GM19023 (cell line): Measurements from ENCODE around the gene TNFRSF1B.

Experiments used
- ATAC-seq: cut with Tn5 transposase; IDR thresholded peaks from one replicate; pipeline ENCODE4 v1.9.1; 2021; ENCODE audit warnings: mild to moderate bottlenecking, moderate library complexity; ENCODE audit not compliant: unreplicated experiment

Gene TNFRSF1B

DNA sequence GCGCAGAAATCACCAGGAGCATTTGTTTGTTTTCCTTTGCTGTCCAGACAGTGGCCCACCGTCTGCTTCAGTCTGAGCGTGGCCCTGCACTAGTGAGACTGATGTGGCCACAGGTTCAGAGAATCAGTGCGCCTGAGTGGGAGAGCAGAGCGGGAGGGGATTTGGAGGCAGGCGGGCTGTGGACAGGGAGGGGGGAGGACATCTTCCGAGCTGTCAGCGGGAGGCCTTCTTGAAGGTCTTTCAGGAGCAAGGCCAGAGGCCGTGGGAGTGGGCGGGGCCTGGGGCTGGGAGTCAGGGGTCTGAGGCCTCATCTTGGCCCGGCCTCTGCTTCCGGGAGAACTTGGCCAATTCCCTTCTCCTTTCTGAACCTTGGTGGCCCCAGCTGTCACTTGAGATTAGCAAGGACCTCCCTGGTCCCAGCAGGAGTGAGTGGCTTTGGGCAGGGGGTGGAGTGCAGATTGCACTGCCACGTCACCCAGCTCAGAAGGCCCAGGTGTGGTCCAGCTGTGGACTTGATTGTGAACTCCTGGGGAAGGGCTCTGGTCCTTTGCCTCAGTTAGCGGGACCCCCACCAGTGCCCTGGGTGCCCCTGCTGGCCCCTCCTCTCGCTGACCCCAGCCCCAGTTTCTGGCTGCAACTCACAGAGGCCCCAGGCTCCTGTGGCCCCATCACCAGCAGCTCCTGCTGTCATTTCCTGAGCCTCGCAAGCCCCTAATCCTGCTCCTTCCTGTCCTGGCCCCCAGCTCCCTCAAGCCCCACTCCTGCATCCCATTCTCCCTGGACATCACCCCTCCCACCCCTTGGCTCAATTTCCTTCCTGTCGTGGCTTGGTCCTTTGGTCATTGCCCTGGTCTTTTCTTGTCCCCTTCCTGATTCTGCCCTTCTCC, 8.4 kb downstream of the TNFRSF1B start:
- ATAC-seq = no peak

DNA sequence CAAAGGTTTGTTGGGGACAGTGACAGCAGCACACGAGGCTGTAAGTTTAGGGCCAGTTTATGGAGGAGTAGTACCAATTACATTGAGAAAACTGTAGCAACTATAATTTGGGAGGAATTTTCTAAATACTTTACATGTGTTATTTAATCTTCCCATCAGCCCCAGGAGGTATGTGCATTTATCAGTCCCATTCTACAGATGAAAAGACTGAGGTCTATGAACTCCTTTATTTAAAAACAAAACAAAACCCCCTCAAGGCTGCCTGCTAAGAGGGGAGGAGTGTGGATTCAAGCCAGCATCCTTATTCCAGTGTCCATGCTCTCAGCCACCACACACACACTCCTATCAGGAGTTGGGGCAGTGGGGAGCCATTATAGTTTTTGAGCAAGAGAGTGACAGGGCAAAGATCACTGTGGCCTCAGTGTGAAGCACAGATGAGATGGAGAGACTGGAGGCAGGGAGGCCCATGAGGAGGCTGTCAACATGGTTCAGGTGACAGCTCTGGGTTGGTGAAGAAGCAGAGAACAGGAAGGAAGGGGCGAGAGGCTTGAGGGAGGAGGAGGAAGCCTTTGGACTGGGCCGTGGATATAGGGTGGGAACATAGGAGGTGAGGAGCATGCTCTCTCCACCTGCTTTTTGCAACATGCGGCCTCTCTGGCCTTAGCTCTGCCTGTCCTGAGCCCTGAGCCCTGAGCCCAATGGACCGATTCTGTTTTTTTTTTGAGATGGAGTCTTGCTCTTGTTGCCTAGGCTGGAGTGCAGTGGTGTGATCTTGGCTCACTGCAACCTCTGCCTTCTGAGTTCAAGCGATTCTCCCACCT, 9.7 kb downstream of the TNFRSF1B start:
- ATAC-seq = no peak

DNA sequence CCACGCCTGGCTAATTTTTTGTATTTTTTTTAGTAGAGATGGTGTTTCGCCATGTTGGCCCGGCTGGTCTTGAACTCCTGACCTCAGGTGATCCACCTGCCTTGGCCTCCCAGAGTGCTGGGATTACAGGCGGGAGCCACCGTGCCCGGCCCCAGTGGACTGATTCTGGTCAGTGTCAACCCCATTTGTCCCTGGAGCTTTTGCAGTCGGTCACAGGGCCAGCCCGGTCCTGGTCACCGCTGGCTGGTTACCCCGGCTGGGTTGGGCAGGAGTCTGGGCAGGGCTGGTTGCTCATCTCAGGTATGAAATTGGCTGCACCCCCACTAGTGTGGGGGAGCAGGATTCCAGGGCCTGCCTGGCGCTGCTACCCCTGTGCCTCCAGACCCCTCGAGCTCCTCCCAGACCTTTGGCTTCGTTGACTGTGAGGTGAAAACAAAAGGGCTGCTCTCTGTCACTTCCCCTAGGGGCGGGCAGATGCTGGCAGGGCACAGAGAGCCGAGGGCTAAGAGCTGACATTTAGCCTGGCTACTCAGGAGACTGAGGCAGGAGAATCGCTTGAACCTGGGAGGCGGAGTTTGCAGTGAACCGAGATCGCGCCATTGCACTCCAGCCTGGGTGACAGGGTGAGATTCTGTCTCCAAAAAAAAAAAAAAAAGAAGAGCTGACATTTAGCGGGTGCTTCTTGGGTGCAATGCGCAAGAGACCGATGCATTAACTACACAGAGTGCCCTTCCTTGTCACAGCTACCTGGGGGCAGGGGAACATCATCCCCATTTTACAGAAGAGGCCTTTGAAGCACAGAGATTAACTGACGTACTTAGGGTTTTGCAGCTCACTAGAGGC, 10.6 kb downstream of the TNFRSF1B start:
- ATAC-seq = no peak

DNA sequence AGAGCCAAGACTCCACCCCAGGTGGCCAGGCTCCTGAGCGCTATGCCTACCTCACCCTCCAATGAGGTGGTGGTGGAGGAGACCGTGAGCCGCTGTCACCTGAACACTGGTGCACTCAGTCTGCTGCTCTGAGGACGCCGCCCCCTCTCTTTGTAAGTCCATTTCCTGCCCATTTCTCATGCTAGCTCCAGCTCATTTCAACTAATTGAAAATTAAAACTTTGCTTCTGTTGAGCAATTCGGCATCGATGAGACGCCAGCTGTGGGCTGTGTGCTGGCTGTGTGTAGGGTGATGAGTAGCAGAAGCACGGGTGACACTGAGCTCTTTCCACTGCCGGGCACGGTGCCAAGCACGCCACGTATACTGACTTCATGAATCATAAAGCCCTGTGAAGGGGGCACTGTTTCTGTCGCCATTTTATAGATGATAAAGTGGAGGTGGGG, 11.2 kb downstream of the TNFRSF1B start:
- ATAC-seq = no peak

DNA sequence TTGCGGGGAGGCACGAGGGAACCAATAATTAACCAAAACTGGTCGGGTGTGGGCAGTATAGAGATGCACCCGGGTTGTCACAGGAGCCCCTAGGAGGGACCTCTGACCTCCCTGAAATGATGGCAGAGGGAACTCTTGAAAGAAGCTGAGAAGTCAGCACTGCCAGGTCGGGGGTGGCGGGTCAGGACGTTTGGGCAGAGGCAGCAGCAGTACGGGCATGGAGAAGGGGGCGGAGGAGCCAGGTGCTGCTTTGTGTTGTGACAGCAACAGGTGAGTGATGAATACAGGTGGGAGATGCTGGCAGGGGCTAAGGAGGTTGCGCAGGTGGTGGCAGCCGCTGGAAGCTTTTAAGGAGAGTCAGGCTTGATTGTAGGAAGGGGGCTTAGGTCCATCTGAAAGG, 11.7 kb downstream of the TNFRSF1B start:
- no peak for ATAC-seq

DNA sequence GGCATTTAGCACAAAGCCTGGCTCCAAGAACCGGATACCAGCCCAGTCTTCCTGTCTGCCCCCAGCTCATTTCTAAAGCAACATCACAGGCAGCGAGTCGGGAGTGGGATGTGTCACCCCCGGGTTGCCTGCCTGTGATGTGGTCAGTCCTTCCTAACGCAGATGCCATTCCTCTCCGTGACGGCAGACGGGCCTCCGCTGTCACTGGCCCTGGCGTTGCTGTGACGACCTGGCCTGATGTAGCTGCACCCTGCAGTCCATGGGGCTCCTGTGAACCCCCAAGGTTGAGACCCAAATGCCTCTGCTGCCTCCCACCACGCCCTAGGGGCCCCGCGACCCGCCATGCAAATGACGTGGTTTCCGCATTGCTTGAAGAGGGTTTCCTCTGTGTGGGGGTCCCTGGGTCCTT, 12.3 kb downstream of the TNFRSF1B start:
- no peak for ATAC-seq

DNA sequence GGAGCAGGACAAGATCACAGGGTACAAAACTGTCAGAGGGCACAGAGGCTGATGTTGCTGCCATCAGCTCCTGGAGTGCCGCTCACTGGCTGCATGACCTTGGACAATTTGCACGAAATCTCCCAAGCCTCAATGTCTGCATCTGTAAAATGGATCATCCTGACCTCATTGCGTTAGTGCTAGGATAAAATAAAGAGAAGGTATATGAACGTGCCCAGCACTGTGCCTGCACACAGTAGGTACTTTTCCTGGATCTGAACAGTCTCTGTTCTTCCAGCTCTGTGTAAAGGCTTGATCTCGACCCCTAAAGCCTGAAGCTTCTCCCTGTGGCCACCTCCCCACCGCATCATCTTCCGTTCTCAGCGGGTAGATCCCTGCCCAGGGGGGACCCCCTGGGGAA, 12.9 kb downstream of the TNFRSF1B start:
- ATAC-seq = no peak

DNA sequence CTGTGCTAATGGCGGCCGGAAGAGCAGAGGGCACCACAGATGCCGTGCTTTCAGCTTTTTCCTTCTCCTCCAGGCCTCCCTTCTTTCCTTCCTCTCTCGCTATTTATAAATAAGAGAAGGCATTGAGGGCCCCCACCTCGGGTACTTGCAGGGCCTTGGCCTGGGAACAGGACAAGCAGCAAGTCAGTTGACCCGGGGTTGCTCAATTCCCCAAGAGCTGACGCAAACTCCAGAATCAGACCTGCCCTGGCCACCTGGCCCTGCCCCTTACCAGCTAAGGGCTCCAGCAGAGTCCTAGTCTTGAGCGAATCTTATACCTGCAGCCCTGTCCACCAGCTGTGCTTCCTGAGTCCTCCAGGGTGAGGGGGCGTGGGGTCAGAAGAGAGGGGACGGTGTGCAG, 13.5 kb downstream of the TNFRSF1B start:
- no peak for ATAC-seq

DNA sequence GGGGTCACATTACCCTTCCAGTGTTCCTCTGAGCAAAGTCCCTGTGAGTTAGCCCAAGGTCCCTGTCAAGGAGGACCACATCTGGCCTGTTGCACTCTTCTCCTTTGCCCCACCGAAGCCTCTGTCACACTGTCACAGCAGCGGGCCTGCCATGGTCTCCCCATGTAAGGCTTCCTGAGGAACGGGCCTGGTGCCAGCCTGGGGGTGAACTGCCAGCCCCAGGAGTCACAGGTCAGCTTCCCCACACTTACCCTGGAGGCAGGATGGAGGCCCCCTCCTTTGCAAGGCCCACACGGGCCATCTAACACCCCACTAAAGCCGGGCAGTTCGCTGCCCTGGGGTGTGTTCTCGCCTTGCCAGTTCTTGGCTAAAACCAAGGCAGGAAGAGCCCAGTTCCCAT, 14.1 kb downstream of the TNFRSF1B start:
- ATAC-seq = no peak

DNA sequence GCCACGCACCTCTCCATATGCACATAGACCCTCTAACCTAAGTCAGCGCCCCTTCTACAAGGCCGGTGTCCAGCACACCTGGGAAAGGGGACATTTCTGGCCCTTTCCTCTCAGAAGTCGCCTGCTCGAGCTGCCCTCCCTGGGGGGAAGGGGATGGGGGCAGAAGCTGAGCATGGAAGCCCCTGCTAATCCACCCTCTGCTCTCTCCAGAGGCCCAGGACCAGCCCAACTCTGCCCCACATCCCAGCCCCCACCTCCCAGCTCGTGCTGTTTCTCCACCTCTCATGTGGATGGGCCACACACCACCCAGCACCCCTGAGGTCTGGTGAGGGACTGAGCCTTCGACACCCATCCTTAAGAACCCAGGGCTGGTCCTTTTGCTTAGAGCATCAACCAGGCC, 14.8 kb downstream of the TNFRSF1B start:
- no peak for ATAC-seq

DNA sequence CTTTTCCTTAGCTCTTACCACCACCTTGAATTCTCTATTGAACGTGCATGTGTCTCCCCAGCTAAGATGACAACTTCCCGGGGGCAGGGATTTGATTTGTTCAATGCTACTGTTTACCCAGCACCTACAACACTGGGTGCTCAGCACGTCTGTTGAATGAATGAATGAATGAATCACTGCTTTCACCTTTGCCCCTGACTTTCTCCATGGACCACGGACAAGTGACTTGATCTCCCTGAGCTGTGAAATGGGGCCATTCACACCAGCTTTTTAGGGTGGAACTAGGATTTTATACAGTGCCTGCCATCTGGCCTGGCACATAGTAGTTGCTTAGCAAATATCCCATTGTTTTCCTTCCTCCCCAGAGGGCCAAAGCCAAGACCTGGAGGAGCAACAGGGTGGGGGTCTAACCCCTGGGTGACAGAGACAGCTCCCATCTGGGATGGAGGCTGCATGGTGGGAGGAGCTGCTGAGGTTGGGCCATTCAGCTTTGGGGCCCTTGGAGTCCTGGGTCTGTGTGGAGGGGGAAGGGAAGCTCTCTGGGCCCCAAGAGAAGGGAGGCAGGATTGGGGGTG, 15.7 kb downstream of the TNFRSF1B start:
- ATAC-seq = no peak

DNA sequence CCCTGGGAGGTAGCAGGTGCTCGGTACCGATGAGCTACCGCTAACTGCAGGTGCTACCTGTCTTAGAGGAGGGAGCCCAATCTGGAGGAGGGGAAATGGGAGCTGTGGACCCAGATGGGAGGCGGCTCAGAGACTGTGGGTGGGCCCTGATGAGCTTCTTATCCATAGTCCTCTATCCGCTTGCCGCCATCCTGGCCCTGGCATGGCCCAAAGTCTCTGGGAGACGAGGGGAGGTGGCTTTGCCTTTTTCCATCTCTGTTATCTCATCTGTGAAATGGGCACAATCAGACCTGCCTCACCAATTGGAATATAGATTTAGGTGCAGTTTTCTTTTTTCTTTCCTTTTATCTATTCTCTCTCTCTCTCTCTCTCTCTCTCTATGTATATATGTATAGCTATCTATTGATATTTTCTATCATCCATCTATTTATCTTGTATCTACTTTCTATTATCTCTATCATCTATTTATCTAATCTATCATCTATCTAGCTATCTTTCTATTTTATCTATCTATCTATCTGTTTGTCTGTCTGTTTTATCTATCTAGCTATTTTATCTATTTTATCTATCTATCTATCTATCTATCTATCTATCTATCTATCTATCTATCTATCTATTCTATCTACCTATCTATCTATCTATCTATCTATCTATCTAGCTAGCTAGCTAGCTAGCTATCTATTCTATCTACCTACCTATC, 16.5 kb downstream of the TNFRSF1B start:
- no peak for ATAC-seq

DNA sequence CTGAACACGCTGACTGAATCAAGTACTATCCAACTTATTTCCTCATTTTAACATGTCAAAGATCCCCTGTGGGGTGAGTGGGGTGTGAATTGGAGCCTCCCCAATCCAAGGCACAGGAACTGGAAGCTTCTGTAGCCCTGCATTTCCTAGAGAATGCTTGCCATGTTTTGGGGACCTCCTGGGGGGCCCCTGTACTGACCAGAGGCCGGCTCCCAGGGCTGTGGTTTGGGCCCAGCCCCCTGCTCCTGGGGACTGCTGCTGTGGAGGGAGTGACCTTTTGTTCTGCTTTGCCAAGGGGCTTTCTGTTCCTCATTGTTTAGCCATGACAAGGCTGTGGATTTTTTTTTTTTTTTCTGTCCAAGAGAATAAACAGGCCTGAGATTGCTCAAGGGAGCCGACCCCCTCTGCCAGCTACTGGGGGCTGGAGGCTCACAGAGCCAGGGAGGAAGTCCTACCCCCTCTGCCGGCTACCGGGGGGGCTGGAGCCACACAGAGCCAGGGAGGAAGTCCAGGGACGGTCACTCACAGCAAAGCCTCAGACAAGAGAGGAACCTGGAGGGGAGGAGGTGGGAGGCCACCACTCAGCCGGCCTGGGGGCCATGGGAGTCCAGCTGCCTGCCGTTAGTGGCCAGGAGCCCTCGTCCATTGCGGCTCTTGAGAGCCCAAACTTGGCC, 17.4 kb downstream of the TNFRSF1B start:
- no peak for ATAC-seq

DNA sequence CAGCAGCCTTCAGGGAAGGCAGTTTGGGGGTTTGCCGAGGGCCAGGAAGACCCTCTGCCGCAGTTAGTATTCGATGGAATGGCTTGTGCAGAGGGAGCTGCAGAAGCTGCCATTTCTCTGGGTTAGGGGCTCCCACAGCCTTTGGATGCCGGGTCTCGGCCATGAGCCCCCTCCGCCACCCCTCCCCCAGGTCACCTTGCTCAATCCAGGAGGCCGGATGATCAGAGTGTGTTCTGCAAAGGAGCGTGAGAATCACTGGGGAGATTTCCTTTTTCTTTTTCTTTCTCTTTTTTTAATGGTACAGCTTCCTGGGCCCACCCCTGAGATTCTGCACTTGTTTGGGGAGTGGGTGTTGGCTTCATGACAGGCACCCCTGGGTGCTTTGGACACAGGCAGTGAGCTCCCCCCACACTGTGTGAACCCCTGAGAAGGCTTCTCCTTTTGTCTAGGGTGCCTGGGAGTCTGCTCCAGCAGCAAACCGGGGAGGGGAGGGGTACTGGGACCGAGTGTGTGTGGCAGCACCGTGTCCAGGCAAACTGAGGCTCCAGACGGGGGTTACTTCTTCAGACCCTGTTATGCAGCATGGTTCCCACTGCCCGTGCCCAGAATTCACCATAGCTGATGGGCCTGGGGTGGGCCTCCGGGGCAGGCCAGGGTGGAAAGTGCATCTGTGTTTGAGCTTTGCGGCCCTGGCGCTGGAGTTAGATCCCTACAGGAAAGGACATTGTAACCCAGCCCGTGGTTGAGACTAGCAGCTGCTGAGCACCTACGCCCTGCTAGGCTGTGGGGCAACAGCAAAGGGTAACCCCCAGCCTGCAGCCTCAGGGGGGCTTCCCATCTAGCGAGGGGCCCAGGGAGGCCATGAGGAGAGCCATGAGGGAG, 18.5 kb downstream of the TNFRSF1B start:
- no peak for ATAC-seq

DNA sequence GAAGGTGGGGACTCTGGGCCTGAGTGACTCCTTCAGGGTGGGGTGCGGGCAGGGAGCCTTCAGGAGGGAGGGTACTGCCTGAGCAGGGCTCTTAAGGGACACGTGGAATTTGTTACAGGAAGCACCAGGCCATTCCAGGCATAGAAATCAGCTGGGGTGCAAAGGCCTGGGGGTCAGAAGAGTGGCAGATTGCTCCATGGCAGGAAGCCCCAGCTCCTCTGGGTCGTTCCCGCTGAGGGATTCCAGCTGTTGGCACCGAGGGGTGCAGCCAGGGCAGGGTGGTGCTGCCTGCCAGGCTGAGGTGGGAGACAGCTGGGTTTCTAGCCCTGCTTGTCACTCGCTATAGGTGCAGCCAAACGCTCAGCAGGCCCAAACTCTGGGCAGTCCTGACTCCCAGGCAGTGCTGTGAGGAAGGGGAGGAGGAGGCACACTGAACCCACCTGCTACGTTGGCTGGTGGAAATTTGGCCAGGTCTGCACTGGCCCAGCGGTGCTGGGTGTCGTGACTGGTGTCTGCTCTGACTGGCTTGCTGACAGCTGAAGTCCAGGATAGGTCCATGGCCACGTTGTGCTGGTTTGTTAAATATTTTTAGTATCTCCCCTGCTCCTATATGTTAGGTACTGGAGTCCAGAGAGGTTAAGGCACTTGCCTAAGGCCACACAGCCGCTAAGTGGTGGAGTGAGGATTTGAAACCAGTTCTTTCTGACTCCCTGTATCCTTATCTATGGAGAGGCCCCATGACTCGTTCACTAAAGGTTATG, 19.3 kb downstream of the TNFRSF1B start:
- no peak for ATAC-seq

DNA sequence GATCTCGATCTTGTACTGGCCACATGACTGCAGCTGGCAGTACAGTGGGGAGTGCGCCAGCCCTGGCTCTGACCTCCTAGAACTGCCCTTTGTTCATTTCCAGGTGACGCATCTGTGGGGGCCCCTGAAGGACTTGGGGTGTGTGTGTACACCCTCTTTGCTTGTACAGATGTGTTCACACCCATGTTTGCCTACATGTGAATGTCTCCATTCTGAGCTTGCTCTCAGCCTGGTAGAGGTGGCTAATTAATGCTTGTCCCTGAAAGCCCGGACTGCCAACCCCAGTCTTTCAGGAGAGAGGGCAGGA, 19.8 kb downstream of the TNFRSF1B start:
- ATAC-seq = no peak

DNA sequence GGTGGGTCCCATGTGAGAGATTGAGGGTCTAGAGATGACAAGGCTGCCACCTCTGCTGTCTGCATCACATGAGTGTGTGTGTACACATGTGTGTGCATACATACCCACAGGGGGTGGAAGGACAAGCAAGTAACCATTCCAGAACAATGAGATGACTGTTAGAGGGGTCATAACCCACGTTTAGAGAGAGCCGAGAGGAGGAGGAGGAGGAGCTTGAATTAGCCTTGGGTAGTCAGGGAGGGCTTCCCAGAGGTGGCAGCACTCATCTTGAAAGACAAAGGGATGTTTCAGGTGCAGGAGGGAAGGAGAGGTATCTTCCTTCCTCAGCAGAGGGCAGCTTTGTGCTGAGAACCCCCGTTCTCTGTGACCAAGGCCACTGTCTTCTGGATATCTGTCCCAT, 21.3 kb downstream of the TNFRSF1B start:
- ATAC-seq = no peak

DNA sequence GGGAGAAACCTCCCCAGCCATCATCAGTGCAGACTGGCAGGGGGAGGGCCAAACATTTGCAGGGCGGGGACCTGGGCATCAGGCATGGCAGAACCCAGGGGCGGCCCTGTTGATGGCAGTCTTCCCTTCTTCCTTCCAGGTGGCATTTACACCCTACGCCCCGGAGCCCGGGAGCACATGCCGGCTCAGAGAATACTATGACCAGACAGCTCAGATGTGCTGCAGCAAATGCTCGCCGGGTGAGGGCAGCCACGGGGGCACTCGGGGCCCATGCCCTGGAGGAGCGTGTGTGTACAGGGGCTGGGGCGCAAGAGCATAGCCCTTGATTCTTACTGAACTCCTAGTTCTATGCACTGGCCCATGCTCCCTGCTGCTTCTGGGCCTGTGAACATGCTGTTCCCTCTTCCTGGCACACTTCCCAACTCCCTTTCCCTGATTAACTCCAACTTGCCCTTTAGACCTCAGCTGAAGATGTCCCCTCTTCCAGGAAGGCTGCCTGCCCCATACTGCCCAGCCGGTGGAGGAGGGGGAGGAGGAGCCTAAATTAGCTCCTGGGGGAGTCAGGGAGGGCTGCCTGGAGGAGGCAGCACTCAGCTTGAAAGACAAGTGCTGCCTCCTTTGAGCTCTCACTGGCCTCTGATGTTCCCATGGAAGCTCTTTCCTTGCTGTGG, 22.0 kb downstream of the TNFRSF1B start:
- no peak for ATAC-seq
